MCF 10A (cell line): ENCODE measurements around the gene CFAP61. TPM values are rescaled to one million over a fixed set of nuclear protein-coding genes. Genes with fewer than 3 reads are reported as not detected.
A peak's percentile ranks its signal among the peaks of the same experiment; 100 is the strongest.

Experiments used
- BruUV-seq: library from RNA; stranded (reverse); fragments of 400-500 nt; replicated peaks from 2 replicates; lab custom pipeline; 2021; lab: Mats Ljungman, UMichigan
- CTCF ChIA-PET: fragments of 300-600 bp; sonication (Branson Sonifier 250); formaldehyde crosslinking; extraction: SDS; loops from one replicate; lab custom pipeline; 2021; ENCODE audit warnings: antibody characterized with exemption, inconsistent platforms; lab: Yijun Ruan, JAX
- POLR2A ChIA-PET: fragments of 300-600, 350-650 bp; sonication (Branson Sonifier 250); formaldehyde crosslinking; extraction: SDS; loops from one replicate; lab custom pipeline; 2020; ENCODE audit warnings: antibody characterized with exemption, inconsistent platforms; lab: Yijun Ruan, JAX
- DNase-seq: peaks from one replicate; pipeline ENCODE4 v3.0.0-alpha.2; 2018; ENCODE audit not compliant: unreplicated experiment
- H3K27ac Mint-ChIP-seq: one replicate; pipeline ENCODE4 v1.8.0; 2022; ENCODE audit warnings: mild to moderate bottlenecking, low read depth, mixed read lengths; ENCODE audit not compliant: unreplicated experiment
- H3K27me3 Mint-ChIP-seq: one replicate; pipeline ENCODE4 v1.8.0; 2022; ENCODE audit warnings: mixed read lengths; ENCODE audit not compliant: insufficient read depth, unreplicated experiment
- H3K36me3 Mint-ChIP-seq: one replicate; pipeline ENCODE4 v1.8.0; 2022; ENCODE audit warnings: mild to moderate bottlenecking, moderate library complexity, mixed read lengths; ENCODE audit not compliant: insufficient read depth, unreplicated experiment
- H3K4me1 Mint-ChIP-seq: one replicate; pipeline ENCODE4 v1.8.0; 2022; ENCODE audit warnings: mixed read lengths; ENCODE audit not compliant: insufficient read depth, unreplicated experiment
- H3K4me3 Mint-ChIP-seq: one replicate; pipeline ENCODE4 v1.8.0; 2022; ENCODE audit warnings: mild to moderate bottlenecking, moderate library complexity, mixed read lengths; ENCODE audit not compliant: unreplicated experiment
- H3K9me3 Mint-ChIP-seq: one replicate; pipeline ENCODE4 v1.8.0; 2022; ENCODE audit warnings: mixed read lengths; ENCODE audit not compliant: unreplicated experiment
- CTCF ChIP-seq: fragments of 200-600 bp; IDR thresholded peaks from one replicate; pipeline ENCODE4 v1.8.0; 2022; ENCODE audit warnings: antibody characterized with exemption, mild to moderate bottlenecking; ENCODE audit not compliant: unreplicated experiment
- intact Hi-C: fragments of 100-400 bp; cut with micrococcal nuclease; formaldehyde crosslinking; loops from 2 replicates; pipeline ENCODE4 v1.14.1; 2022
- total RNA-seq: library from RNA; stranded (reverse); gene quantifications from 2 replicates; pipeline ENCODE4 v1.2.3, GENCODE V29; 2022

Gene CFAP61
- total RNA-seq, 1 experiment from 2014 or later, result 1.5 TPM

GRCh38 chr20:20094410-20094809 is 42.1 kb downstream of the CFAP61 start:
- Mint-ChIP-seq H3K9me3 (no peaks in the 10 kb centered on the region), H3K27me3 (no peaks in the 10 kb centered on the region), H3K4me3 (no peak overlapping the region), H3K4me1 (peaks cover 14% of the 10 kb centered on the region), H3K27ac (no peak overlapping the region), H3K36me3 (no peaks in the 10 kb centered on the region)
- BruUV-seq, result no TSS peak
- ChIA-PET POLR2A (no interaction called here), CTCF (interaction anchor here (0.6 to 3.7 kb wide), 4 partner anchors 8 to 143 kb away, joined by 3 to 22 read pairs (median 8); no protein-coding TSS in a partner anchor)
- no peak for DNase-seq
- no peak for TF ChIP-seq CTCF
- intact Hi-C loops, result no loop called here

DNA sequence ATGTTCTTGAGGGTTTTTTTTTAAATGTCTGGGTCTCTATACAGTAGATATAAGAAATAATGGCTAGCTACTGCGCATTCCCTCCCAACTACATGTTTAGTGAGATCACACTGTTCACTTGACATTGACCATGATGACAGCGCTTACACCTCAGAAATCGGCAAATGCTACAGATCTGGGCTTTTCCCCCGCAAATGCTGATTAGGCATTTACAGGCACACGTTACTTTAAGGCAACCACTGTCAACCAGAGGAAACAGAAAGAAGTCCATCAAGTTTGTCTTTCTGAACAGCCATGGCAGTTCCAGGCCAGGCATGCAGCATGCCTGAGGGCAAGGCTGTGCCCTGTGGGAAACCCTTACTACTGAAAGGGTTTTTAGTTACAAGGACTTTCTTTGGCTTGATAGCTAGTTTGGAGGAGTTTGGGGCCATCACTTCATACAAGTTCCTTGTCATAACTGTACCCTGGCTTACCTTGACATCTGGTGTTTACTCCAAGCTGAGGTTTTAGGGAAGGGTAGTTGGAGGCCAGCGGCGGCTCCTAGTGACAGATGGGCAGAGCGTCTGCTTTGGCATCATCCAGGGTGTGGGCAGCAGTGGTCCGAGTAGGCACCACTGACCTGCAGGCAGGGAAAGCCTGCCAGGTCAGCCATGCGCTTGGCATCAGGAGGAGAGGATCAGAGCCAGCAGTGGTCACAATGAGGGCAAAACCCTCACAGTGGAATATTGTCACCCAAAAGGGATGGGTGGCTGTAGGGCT is 43.0 kb downstream of the CFAP61 start:
- no TSS peak for BruUV-seq
- H3K9me3 Mint-ChIP-seq, result no peaks in the 10 kb centered on the region
- ChIA-PET CTCF (interaction anchor here (0.6 to 3.7 kb wide), 5 partner anchors 9 to 729 kb away, joined by 3 to 22 read pairs (median 4); no protein-coding TSS in a partner anchor), POLR2A (interaction anchor here (0.7 kb wide), 1 partner anchor 495 kb away, joined by 3 read pairs; no protein-coding TSS in a partner anchor)
- intact Hi-C loops, result no loop called here
- peaks cover 9% of the 10 kb centered on the region for H3K4me1 Mint-ChIP-seq
- H3K4me3 Mint-ChIP-seq, result no peak overlapping the region
- H3K36me3 Mint-ChIP-seq, result no peaks in the 10 kb centered on the region
- peak overlapping the region; percentile 80 for H3K27ac Mint-ChIP-seq
- TF ChIP-seq CTCF, result no peak
- no peaks in the 10 kb centered on the region for H3K27me3 Mint-ChIP-seq
- DNase-seq, result no peak

- no peaks in the 10 kb centered on the region for H3K27me3 Mint-ChIP-seq
- TF ChIP-seq CTCF, result no peak
- no peak for DNase-seq
- H3K27ac Mint-ChIP-seq, result no peak overlapping the region
- ChIA-PET POLR2A (interaction anchor here (1.8 kb wide), 1 partner anchor 10 kb away, joined by 4 read pairs; no protein-coding TSS in a partner anchor), CTCF (interaction anchor here (1.2 to 3.7 kb wide), 2 partner anchors 12 to 124 kb away, joined by 3 to 22 read pairs; no protein-coding TSS in a partner anchor)
- H3K36me3 Mint-ChIP-seq, result no peaks in the 10 kb centered on the region
- no peak overlapping the region for H3K4me3 Mint-ChIP-seq
- no peaks in the 10 kb centered on the region for H3K9me3 Mint-ChIP-seq
- no TSS peak for BruUV-seq
- intact Hi-C loops, result no loop called here
- peaks cover 9% of the 10 kb centered on the region for H3K4me1 Mint-ChIP-seq
Measured at GRCh38 chr20:20096421-20096820, 44.1 kb downstream of the CFAP61 start.

GRCh38 chr20:20100881-20101280 is 48.5 kb downstream of the CFAP61 start:
- no peak for TF ChIP-seq CTCF
- intact Hi-C loops, result no loop called here
- POLR2A ChIA-PET, result interaction anchor here (0.6 to 2.1 kb wide), 3 partner anchors 9 to 456 kb away, joined by 3 to 8 read pairs (median 6); no protein-coding TSS in a partner anchor
- Mint-ChIP-seq H3K36me3 (no peaks in the 10 kb centered on the region), H3K9me3 (no peaks in the 10 kb centered on the region), H3K4me3 (no peak overlapping the region), H3K27me3 (no peaks in the 10 kb centered on the region), H3K4me1 (peaks cover under 1% of the 10 kb centered on the region), H3K27ac (no peak overlapping the region)
- DNase-seq, result no peak
- CTCF ChIA-PET, result interaction anchor here (0.6 to 2.1 kb wide), 5 partner anchors 11 to 492 kb away, joined by 3 to 9 read pairs (median 6); no protein-coding TSS in a partner anchor
- BruUV-seq, result no TSS peak
